WERI-Rb-1 (cell line): Measurements from ENCODE around the gene HSPB1.

Source experiments
- DNase-seq: peaks from one replicate; pipeline ENCODE4 v3.0.0-alpha.2; 2020
- H3K27ac ChIP-seq: fragments of 250-450 bp; sonication (Bioruptor Pico); 2 replicates; pipeline ENCODE4 v1.5.1; 2020; ENCODE audit warnings: mild to moderate bottlenecking, moderate library complexity
- H3K27me3 ChIP-seq: fragments of 250-450 bp; sonication (Bioruptor Pico); 2 replicates; pipeline ENCODE4 v1.5.1; 2021; ENCODE audit warnings: mild to moderate bottlenecking, low read depth, moderate library complexity; ENCODE audit not compliant: insufficient read depth, severe bottlenecking
- H3K36me3 ChIP-seq: fragments of 250-450 bp; sonication (Bioruptor Pico); 2 replicates; pipeline ENCODE4 v1.5.1; 2020; ENCODE audit warnings: mild to moderate bottlenecking, moderate library complexity
- H3K4me3 ChIP-seq: 2 replicates; pipeline ENCODE4 v1.5.1; 2011; ENCODE audit warnings: low read depth, mild to moderate bottlenecking, control low read depth, low read length
- H3K9me3 ChIP-seq: fragments of 250-450 bp; sonication (Bioruptor Pico); 2 replicates; pipeline ENCODE4 v1.5.1; 2021; ENCODE audit warnings: mild to moderate bottlenecking, moderate library complexity; ENCODE audit not compliant: severe bottlenecking
- TF ChIP-seq, protein P1 (sequence below): IDR thresholded peaks from 2 replicates; pipeline ENCODE4 v1.5.1; 2011; ENCODE audit warnings: low read depth, mild to moderate bottlenecking, control low read depth, inconsistent platforms, low read length

HSPB1 gene

DNA sequence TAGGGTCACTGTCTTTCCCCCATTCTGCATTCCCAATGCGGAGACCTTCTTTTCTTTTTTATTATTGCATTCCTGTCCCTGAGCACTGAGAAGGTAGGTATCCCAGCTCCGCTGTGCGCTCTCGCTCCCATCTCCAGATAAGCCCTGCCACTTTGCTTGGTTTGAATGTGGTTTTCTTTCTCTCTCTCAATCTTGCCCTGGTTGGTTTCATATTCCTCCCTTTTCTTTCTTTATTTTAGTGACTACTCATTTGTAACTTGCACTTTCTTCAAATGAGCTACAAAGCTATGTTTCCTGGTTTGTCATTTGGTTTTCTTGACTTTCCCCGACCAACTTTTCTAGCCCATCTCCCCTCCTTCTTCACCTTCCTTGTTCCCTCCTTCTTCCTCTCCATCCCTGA is 29.0 kb upstream of the HSPB1 start:
- Histone ChIP-seq H3K27me3 (no peaks in the 10 kb centered on the region), H3K4me3 (no peak overlapping the region)

DNA sequence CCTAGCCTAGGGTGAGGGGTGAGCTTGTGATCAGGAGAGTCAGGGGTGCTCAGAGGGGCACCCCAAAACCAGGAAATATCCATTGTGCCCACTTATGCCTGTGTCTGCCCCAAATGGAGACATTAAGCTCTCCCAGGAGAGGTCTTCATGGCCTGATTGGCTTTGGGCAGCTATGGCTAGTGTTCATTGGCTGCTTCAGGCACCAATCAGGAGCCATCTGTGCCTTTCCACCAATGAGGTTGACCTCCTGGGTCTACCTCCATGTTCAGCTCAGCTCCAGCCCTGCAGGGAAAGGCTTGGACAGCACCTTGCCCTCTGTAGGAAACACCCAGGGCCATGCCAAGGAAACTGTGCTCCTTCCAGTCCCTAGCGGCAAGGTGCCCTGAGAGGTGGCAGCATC is 23.9 kb upstream of the HSPB1 start:
- no peaks in the 10 kb centered on the region for H3K27me3 ChIP-seq
- no peaks in the 10 kb centered on the region for H3K9me3 ChIP-seq
- peaks cover 2% of the 10 kb centered on the region; the same call in 1 of the 2 replicates for H3K36me3 ChIP-seq
- TF ChIP-seq, protein P1, sequence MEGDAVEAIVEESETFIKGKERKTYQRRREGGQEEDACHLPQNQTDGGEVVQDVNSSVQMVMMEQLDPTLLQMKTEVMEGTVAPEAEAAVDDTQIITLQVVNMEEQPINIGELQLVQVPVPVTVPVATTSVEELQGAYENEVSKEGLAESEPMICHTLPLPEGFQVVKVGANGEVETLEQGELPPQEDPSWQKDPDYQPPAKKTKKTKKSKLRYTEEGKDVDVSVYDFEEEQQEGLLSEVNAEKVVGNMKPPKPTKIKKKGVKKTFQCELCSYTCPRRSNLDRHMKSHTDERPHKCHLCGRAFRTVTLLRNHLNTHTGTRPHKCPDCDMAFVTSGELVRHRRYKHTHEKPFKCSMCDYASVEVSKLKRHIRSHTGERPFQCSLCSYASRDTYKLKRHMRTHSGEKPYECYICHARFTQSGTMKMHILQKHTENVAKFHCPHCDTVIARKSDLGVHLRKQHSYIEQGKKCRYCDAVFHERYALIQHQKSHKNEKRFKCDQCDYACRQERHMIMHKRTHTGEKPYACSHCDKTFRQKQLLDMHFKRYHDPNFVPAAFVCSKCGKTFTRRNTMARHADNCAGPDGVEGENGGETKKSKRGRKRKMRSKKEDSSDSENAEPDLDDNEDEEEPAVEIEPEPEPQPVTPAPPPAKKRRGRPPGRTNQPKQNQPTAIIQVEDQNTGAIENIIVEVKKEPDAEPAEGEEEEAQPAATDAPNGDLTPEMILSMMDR, result no peak
- DNase-seq, result no peak
- no peak overlapping the region for H3K27ac ChIP-seq
- no peak overlapping the region for H3K4me3 ChIP-seq

More for the DNA sequence above, 29.0 kb upstream of the HSPB1 start:
- DNase-seq, result no peak
- Histone ChIP-seq H3K36me3 (no peaks in the 10 kb centered on the region; the same call in 1 of the 2 replicates), H3K27ac (no peak overlapping the region), H3K9me3 (no peaks in the 10 kb centered on the region)
- TF ChIP-seq, protein P1, result no peak

DNA sequence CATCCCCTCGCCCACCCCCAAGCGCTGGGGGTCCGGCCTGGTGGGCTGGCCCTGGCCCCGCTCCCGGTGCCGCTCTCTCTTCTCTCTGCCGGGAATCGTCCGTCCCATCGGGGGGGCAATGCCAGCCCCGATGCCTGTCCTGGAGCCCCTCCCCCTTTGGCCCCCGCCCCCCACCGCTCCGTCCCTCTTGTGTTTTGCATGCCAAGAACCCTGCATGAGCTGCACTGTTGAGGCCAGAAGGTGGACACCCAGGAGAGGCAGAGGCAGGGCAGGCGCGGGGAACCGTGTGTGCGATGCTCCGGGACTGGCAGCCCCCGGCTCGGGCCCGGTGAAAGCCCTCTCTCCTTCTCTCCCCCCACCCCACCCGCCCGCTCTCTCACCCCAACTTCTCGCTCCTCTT is 22.1 kb upstream of the HSPB1 start:
- peaks cover 16% of the 10 kb centered on the region for H3K36me3 ChIP-seq

DNA sequence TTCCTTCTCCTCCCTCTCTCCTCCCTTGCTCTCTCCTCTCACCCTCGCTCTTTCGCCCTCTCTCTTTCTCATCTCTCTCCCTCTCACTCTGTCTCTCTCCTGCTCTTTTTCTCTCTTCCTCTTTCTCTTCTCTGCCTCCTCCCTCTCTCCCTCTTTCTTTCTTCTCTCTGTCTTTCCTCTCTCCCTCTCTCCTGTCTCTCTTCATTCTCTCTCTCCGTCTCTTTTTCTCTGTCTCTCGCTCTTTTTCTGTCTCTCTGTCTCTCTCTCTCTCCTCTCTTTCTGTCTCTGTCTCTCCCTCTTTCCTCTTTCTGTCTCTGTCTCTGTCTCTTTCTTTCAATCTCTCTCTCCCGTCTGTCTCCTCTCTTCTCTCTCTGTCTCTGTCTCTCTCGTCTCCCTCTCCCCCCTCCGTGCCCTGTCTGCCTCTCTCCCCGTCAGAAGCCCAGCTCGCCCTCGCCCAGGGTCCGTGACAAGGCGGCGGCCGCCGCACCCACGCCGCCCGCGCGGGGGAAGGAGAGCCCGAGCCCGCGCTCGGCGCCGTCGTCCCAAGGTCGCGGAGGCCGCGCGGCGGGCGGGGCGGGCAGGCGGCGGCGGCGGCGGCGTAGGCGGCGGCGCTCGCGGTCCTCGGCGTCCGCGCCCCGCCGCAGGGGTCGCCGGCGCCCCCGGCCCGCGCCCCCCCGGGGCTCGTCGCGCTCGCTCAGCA is 21.3 kb upstream of the HSPB1 start:
- TF ChIP-seq, protein P1, result no peak
- no peak for DNase-seq
- Histone ChIP-seq H3K4me3 (peak overlapping the region; percentile 40), H3K27ac (no peak overlapping the region; the same call in 1 of the 2 replicates), H3K9me3 (no peaks in the 10 kb centered on the region), H3K27me3 (no peaks in the 10 kb centered on the region), H3K36me3 (peaks cover 23% of the 10 kb centered on the region)

More for the DNA sequence above, 22.1 kb upstream of the HSPB1 start:
- no peaks in the 10 kb centered on the region for H3K27me3 ChIP-seq
- no peak overlapping the region for H3K4me3 ChIP-seq
- H3K9me3 ChIP-seq, result no peaks in the 10 kb centered on the region
- DNase-seq, result no peak
- TF ChIP-seq, protein P1, result no peak
- H3K27ac ChIP-seq, result no peak overlapping the region

DNA sequence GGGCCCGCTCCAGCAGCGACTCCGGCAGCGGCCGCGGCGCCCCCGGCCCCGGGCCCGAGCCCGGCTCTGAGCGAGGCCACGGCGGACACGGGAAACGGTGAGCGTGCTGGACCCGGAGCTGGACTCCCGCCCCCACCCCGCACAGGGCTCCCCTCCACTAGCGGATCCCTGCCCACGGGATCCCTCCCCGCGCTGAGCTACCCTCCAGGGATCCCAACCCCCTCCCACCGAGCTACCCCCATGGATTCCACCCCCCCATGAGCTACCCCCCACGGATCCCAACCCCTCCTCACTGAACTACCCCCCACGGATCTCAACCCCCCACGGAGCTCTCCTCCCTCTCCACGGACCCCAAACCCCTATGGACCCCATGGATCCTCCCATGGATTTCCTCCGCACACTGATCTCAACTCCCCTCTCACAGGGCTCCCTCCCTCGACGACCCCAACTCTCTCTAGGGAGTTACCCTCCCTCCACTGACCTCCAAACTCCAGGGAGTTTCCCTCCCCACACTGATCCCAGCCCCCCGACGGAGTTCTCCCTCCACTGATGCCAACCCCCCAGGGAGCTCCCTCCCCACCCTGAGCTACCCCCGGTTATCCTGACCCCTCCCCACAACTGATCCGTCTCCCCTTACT is 20.6 kb upstream of the HSPB1 start:
- Histone ChIP-seq H3K9me3 (no peaks in the 10 kb centered on the region), H3K4me3 (no peak overlapping the region), H3K36me3 (peaks cover 28% of the 10 kb centered on the region), H3K27me3 (no peaks in the 10 kb centered on the region), H3K27ac (no peak overlapping the region)
- TF ChIP-seq, protein P1, result no peak
- DNase-seq, result no peak
